Activated CD4-positive, CD25-positive, alpha-beta regulatory T cell treated with anti-CD3 and anti-CD28 coated beads, Interleukin-2, amount 50 U/mL, for 24 hours (primary cell): ENCODE results near the gene GAPVD1.
A peak's percentile ranks its signal among the peaks of the same experiment; 100 is the strongest.
"Not testable (repeated sequence)": the region's sequence is repeated elsewhere in the genome, so short reads cannot be mapped to it uniquely, and the experiment has no call there.

ENCODE experiments used
- ATAC-seq, 2 donors: fragments of 150-1000 bp; cut with Tn5 transposase; one replicate each; pipeline ENCODE4 v1.10.0; 2021; ENCODE audit warnings: mild to moderate bottlenecking in 1 of 2, moderate library complexity in 1 of 2

GAPVD1 gene

DNA sequence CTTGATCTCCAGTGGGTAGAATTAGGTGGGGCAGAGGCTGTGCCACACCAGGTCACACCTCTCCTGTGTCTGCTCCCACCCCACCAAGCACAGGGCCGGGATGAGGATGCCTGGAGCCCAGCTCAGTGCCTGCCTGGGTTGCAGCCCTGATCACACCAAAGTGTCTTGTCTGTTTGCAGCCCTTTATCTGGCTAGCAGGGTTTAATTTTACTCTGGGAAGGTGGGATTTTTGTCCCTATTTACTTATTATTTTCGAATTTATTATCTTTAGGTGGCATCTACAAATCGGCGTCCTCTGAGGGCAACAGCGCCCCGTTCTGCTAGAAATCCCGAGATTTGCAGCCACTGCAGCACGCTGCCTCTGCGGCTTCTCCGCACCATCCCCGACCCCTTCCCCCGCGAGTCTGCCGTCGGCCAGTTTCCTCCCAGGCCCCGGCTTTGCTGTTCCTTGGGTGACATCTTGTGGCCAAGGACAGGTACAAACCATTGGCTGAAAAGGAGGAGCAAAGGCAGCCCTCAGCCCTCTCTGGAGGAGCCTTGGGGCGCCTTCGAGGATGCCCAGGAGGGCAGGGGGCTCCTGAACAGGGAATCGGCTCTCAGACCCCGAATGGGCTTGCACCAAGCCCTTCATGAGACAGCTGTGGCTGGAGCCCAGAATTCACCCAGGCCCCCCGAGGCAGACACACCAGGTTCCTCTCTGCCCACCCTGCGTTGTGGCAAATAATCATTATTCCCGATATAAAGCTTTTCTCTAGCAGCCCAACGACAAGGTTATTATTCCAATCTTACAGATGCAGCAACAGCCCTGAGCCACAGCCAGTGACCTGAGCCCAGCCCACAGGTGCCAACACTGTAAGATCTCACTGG lies 113.0 kb downstream of the GAPVD1 start:
- peak; percentile 80 to 82 for ATAC-seq

DNA sequence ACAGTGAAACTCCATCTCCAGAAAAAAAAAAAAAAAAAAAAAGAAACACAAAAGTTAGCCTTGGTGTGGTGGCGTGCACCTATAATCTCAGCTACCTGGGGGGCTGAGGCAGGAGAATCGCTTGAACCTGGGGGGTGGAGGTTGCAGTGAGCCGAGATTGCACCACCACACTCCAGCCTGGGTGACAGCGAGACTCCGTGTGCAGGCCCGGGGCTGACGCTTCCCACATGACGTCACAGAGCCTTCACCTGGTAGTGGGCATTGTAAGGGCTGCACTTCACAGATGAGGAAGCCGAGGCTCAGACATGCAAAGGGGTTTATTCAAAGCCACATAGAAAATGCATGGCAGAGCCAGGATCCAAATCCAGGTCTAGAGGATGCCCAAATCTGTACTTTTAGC lies 114.2 kb downstream of the GAPVD1 start:
- no peak for ATAC-seq

DNA sequence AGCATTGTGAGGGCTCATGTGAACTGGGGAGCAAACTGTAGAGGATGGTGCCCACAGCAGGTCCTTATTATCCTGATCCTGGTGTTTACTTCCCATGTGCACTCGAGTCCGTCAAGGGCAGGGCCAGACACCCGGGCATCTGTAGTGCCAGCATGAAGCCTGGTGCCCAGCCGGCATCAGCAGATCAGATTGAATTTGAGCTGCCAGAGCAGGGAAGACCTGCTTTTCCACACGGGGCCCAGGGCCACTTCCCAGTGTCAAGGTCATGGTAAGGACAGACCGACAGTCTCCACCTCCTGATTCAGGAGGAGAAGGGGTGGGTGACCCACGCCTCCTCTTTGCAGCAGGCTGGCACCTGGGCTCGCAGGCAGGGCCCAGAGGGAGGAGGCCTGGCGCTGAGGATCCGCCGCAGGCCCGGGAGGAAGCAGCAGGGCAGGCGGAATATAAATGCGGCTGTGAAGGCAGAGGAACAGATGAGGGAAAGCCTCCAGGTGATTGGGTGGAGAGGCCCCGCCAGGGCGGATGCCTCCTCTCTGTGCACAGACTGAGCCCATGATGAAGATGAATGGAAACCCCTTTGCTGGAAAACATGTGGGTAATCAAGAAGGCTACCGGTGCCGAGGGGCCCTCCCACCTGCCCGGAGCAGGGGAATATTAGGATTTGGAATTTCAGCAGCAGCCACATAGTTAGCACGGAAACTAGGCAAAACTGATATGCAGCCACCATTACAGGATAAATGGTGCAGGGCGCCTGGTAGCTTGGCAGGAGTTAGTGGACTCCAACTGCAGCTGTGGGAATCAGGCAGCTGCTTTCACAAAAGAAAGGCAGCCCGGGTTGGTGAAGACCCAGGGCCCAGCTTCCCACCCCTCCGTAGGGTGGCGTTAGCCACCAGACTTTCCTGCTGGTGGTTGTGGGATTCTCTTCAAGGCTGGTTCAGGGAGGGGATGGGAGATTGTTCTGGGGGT lies 114.9 kb downstream of the GAPVD1 start:
- no peak for ATAC-seq

DNA sequence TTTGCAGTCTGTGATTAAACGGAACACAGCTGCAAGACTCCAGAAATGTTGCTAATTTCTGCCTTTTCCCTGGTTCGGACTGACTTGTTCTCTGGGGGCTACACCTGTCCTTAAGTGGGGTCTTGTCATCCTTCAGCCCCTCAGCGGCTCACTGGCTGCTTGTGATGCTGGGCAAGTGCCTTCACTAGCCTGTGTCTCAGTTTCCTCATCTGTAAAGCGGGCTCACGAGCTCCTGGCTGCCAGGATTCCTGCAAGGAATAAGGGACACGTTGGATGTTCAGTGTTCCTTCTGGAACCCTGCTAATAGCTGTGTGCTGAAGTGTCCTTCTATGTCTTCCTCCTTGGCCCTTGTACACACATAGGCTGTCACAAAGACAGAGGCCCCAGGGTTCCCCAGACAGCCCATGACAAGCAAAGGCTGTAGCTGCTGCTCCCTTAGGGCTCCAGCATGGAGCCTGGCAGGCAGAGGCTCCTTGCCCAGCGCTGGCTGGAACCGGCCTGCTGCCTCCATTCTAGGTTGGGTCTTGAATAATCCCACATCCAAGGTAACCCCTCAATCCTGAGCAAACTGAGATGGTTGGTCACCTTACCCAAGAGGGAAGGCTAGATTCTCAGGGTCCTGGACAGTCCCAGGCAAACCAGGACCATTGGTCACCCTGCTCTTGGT lies 116.1 kb downstream of the GAPVD1 start:
- no peak for ATAC-seq

DNA sequence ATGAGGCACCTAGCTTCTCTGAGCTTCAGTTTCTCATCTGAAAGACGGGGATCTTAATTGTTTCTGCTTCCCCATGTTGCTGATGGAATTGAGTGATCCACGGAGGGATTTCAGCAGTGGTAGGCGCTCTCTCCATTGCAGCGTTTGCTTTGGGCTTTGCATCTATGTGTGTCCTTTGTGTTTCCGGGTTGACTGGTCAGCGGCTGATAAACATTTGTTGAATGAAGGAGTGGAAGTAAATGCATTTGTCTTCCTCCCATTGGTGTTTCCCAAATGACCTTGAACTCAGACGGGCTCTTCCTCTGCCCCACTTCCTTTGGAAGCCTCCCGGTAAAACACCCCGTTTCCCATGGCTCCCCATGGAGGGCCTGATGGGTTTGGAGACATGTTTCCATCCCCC lies 117.2 kb downstream of the GAPVD1 start:
- ATAC-seq, result no peak

DNA sequence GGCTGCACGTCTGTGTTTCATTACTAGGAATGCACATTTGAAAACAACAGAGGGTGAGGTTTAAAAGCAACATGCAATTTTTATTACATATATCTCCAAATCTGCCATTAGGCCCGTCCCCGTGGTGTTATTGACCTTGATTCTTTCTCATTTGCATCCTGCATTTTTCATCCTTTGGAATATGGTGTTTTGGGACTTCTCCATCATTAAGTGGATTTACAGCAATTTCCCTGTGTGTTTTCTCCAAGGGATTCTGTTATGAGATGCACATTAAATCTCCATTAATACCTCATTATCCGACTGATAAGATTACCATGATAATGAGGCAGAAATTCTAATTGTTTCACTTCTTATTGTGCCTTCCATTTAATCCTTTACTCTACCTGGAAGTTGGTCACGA lies 117.6 kb downstream of the GAPVD1 start:
- no peak for ATAC-seq

DNA sequence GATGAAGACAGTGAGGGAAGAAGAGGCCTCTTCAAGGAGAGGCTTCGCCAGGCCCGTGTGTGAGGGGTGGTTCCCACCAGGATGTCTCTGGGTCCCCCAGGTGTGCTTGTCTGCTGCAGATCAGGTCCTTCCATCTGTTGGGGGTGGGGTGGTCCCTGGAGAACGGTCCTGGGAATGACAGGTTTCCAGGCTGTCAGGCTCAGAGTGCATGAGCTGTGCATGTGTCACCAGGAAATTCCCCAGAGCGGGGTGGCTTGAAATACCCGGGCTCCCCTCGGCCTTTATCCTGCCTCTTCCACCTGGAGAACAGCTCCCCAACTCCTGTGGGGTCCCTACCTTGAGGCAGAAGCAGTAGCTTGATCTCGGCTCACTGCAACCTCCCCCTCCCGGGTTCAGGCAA lies 118.8 kb downstream of the GAPVD1 start:
- no peak for ATAC-seq

DNA sequence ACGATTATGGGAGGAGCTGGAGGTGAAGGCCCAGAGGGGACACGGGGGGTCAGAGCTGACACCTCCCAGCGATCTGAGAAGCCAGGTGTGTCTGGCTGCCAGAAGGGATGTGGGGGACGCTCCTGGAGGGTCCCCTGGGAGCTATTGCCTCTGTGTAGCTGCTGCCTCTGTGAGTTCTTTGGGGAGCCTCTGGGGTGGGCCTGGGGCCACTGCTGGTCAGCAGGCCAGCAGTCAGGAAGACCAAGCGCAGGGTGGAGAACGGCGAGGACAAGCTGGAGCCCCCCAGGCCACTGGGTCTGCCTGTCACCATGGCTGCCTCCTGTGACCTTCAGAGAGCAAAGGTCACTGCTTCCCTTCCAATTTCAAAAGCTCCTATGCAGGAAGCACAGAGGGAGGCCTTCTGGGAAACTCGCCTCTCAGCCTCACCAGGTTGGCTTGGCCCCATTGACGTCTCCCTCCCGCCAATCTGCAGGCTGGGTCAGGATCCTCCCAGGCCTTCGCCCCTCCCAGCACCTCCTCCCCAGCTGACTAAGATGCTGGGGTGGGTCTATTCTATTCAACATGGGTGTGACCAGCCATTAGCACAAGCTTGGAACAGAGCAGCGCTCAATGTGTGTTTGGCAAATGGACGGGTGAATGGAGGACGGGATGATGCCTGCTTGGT lies 126.4 kb downstream of the GAPVD1 start:
- ATAC-seq, result no peak

DNA sequence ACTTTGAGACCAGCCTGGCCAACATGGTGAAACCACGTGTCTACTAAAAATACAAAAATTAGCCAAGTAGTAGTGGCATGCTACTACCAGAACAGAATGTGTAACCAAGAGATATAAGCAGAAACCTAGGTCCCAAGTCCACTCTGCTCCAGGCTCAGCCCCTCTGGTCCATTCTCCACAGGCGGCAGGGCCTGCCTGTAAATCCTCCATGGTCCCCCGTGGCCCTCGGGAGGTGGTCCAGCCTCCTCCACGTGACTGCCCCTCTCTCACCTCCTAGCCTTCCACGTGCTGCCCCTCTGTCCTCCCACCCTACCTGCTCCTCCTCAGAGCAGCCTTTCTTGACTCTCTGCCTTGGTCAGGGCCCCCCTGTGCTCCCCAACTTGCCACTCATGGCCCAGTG lies 127.4 kb downstream of the GAPVD1 start:
- no peak for ATAC-seq

DNA sequence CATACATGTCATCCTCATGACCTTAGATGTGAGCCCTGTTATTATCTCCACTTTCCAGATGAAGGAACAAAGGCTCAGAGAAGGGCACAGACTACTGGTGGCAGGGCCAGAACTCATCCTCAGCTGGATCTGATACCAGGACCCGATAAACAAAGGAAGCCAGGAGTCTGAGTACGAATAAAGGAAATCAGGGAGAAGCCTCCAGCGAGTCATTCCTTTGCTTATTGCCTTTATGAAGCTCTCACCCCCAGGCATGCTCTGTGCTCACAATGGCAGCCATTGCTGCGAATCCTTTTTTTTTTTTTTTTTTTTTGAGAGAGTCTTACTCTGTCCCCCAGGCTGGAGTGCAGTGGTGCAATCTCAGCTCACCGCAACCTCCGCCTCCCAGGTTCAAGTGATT lies 130.1 kb downstream of the GAPVD1 start:
- ATAC-seq, result no peak

DNA sequence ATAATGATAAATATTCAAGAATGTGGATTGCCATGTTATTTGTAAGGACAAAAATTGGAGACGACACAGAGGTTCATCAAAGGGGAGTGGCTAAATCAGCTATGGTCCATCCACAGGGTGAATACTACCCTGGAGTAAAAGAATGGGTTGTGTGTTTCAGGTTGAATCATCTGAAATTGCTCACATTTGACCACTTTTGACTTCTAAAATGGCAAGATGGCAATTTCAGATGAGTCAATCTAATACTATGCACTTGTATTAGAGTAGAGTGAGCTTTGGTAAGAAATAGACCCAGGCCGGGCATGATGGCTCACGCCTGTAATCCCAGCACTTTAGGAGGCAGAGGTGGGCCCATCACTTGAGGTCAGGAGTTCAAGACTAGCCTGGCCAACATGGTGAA lies 131.8 kb downstream of the GAPVD1 start:
- peak in 1 of 2 donors; percentile 55 for ATAC-seq

DNA sequence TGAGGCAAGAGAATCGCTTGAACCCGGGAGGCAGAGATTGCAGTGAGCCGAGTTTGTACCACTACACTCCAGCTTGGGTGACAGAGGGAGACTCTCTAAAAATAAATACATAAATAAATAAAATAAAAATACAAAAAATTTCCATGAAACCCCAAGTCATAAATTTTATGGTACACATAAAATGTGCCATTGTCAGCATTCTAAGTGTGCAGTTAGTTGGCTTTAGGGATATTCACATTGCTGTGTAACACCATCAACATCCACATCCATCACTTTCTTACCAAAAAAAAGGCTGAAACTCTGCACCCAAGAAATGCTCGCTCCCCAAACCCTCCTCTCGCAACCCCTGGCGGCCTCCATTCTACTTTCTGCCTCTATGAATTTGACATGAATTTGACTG lies 135.2 kb downstream of the GAPVD1 start:
- ATAC-seq, result no peak

DNA sequence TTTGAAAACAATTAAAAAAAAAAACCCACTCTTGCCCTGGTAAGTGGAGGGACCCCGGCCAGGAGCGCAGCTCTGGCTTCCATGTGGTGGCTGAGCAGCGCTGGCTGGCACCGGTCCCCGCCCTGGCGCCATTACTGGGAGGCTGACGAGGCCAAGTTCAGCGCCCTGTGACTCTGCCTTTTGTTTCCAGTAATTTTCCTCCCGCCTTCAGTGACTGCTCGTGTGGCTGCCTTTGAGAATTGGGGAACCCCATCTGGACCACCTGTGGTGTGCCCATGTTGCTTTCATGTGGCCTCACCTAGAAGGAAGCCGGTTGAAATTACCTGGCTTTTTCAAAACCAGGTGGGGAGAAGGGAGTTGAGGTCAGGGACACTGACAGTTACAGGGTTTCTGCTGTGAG lies 136.1 kb downstream of the GAPVD1 start:
- no peak for ATAC-seq

DNA sequence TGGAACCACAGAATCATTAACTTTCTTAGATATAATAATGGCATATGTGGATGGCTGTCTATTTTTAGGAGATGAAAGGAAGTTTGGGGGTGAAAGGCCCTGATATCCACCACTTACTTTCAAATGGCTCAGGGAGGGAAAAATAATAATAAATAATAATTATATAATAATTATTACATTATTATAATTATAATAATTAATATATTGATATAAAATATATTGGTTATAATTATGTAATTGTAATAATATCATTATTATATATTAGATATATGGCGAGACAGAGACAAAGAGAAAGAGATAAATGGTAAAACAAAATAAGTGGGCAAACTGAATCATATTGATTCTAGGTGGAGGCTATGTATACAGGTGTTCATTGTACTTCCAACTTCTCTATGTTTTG lies 136.6 kb downstream of the GAPVD1 start:
- no peak for ATAC-seq

DNA sequence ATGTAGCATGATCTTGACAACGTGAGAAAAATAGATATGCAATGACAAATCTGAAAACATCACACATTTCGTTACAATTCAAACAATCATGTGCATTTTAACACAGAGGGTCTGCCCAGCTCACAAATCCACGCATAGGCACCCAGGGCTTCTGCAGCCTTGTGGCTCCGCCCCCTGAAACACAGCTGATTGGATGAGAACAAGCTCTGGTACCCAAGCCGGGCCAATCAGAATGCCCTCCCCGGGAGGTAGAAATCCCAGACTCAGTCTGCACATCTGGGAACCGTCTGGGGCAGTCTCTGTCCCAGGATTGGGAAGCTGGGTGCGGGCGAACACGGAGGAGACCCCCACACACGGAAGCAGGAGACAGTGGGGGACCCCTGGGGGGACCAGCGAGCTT lies 137.5 kb downstream of the GAPVD1 start:
- ATAC-seq, result no peak

DNA sequence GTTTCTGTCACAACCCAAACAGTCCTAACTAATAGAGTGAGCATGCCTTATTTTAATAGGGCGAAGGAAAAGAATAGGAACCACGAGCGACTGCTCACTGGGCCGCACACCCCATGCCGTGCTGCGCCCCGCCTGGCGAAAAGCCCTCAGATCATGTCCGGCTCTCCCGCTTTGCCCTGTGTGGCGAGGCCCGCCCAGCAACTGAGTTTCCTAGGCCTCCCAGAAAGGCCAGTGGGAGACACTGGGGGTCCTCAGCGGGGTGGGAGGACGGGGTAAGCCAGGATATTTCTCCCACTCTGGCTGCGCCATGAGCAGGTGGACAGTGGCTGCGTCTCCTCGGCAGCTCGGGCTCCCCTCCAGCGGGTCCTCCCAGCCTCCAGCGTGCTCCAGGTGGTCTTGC lies 138.0 kb downstream of the GAPVD1 start:
- ATAC-seq, result no peak

DNA sequence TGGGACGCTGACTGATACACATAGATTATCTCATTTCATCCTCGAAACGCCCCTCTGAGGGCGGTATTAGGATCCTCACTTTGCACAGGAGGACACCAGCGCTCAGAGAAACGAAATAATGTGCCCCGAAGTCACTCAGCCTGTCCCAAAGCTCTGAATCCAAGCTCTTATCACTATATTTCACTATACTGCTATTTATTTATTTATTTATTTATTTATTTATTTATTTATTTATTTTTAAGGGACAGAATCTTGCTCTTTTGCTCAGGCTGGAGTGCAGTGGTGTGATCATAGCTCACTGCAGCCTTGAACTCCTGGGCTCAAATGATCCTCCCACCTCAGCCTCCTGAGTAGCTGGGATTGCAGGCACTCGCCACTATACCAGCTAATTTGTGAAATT lies 138.6 kb downstream of the GAPVD1 start:
- not testable (repeated sequence) for ATAC-seq

DNA sequence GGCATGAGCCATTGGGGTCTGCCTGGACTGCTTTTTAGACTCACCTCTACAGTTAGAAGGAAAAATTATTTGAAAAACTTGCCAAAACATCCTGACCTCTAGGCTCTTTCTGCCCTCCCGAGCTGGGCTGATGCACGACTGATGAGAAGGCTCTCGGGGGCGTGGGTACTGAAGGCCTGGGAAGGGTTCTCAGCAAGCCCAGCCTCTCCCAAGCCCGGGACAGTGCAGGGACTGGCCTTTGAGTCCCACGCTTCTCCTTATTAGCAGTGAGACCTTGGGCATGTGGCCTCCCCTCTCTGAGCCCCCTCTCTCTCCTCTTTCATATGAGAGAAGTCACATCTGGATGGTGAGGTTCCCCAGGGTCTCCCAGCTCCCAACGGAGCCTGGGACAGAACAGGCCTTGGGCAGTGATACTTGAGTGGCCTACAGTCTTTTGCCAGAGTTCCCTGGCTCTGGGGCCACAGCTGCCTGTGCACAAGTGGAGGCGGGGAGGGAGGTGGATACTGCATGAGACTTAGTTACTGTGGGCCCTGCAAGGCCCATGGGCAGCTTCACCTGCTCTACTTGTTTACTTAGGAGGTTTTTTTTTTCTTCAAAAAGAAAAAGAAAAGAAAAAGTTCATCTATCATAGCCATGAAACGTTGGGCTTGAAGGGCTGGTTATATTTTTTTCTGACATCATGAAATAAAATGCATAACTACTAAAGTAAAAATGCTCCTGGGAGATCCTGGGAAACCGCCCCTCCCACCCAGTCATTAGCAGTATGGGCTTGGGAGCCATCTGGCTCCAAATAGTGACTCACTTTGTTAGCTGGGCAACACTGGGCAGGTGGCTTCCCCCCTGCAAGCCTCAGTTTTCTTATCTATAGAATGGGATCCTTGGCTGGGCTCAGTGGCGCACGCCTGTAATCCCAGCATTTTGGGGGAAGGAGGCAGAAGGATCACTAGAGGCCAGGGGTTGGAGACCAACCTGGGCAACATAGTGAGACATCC lies 139.4 kb downstream of the GAPVD1 start:
- no peak for ATAC-seq

DNA sequence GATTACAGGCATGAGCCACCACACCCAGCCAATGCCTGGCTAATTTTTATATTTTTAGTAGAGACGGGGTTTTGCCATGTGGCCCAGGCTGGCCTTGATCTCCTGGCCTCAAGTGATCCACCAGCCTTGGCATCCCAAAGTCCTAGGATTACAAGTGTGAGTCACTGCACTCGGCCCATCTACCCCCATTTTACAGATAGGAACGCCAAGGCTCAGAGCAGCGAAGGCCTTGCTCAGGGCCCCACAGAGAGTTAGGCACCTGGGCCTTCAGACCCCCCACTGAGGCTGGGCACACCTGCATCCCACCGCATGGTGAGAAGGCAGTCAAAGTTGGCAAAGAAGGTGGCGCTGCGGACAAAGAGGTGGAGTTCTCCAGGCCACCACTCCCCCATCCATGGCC lies 143.1 kb downstream of the GAPVD1 start:
- no peak for ATAC-seq

DNA sequence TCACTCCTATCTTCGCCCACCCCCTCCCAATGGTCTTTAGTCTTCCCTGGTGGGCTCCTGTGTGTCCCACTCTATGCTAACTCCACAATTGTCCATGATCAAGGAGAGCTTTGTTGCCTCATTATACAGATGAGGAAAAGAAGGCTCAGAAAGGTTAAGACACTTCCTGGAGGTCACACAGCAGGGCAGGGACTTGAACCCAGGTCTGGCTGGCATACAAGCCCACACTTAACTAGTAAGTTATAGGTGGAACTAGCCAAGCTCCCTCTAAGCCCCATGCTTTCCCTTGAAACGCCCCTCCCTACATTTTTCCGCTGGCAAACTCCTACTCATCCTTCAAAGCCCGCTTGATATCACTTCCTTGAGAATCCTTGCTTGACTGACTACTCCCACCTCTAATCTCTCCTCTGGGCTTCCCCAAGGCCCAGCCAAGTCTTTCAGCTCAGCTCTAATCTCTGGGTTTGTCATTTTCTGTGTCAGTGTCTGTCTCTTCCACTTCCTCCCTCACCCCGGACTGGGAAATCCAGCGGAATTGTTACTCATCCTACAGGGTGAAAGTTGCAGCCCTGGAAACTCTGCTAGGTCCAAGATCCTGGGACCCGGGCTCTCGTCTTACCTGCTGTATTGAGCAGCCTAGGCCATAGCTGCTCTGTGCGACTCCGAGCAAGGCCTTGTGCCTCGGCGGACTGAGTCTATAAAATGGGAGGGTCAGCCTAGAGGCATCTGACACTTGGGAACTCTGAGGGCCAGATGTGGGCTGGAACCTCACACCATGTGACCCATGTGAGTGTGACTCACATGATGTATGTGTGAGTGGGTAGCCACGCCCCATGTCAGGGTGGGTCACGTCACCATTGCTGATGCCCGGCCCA lies 144.5 kb downstream of the GAPVD1 start:
- ATAC-seq, result no peak

DNA sequence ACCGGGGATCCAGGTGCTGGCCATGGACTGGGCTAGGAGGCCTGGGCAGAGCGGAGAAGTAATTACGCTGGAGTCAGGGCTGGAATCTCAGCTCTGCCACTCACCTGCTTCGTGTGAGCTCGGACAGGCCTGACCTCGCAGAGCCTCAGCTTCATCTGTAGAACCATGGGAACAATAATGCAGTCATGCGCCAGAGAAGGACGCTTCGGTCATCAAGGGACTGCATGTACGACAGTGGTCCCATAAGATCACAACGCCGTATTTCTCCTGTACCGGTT lies 145.1 kb downstream of the GAPVD1 start:
- no peak for ATAC-seq
